Measurements from ENCODE around the gene GPS2.

The GPS2 gene

DNA sequence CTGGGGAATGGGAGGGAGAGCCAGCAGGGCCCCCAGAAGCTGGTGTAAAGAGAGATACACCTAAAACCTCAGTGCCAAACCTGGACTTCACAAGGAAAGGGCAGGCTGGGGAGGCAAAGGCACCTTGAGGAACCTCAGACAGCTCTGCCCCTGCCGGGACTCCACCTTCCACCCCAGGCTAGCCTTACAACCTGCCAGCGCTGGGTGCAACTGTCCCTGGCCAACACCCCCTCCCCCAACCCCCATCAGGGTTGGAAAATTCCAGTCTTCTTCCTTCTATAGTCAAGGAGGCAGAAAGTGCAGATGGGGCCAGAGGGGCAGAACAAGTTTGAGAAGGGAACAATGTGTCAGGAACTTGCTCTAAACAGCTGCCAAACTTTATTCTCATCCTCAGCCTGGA, 23.0 kb downstream of the GPS2 start:
- no peak for DNase-seq

DNA sequence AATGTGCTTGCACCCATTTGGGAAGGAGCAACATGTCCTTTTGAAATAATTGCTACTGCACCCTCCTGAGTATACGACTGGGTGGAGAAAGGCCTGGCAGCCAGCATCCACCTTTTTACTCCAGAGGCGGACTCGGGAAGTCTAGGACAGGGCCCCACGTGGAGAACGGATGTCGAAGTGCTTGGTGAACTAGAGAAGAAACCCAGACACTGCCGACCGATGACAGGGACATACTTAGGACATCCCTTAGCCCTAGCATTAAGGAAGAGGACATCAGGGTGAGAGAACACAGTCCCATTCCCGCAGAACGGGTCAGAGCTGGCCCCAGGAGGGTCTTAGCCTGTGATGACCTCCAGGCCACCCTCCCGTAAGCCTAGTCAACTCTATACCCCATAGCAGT, 24.5 kb downstream of the GPS2 start:
- DNase-seq: no peak

DNA sequence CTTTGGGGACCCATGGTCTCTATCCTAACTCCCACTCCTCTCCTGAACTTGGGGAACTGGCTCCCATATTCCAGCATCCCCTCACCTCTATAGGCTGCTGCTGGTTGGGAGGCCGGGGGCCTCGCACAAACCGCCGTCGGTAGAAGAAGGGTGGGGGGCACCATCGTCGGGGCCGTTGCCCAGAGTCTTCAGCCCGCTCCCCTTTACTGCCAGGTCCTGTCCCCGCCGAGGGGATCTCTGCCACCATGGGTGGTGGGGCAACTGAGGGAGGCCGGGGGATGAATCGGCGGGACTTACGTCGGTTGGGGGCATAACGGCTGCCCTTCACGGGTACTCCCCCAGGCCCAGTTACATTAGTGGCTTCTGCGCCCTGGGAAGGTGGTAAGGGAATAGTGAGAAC, 25.0 kb downstream of the GPS2 start:
- DNase-seq: no peak

DNA sequence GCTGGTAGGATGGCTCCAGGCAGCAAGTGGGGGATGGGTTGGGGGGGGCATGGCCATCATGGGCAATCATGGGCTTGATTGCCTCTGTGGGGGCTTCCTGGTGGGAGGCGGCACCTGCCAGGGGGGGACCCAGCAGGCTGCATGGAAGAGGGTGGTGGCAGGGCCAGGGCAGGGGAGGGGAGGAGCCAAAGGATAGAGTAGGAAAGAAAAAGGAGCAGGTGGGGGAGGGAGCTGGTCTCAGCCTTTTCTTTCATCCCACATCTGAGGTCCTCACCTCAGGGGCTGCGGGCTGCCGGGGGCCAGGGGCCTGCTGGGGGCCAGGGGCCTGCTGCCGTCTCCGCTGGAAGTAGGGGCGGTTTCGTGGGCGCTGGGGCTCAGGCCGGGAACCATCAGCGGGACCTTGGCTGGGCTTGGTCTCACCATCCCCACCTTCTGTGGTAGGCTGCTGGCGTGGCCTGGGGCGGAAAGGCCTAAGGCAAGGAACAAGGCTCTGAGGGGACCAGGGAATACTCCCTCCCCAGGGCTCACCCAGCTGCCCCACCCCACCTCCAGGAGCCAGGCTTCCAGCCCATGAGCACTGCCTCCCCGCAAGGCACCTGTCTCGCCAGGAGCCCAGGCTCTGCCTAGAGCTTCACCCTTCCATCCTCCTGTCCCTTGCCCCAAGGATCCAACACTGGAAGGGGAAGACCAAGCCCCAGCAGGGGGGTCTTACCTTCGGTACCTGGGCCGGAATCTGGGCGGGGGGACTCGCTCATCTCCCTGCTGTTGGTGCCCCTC, 25.7 kb downstream of the GPS2 start:
- no peak for DNase-seq

DNA sequence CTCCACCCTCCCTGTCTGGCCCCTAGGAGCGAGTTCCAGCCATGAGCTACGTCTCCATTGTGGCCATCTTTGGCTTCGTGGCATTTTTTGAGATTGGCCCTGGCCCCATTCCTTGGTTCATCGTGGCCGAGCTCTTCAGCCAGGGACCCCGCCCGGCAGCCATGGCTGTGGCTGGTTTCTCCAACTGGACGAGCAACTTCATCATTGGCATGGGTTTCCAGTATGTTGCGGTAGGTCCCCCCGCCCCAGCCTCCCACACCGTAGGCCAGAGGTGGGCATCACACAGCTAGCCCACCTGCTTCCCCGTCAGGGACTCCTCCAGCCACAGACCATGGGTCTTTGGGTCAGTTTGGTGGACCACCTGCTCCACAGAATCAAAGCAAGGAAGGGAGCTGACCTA, 29.5 kb downstream of the GPS2 start:
- DNase-seq: no peak

DNA sequence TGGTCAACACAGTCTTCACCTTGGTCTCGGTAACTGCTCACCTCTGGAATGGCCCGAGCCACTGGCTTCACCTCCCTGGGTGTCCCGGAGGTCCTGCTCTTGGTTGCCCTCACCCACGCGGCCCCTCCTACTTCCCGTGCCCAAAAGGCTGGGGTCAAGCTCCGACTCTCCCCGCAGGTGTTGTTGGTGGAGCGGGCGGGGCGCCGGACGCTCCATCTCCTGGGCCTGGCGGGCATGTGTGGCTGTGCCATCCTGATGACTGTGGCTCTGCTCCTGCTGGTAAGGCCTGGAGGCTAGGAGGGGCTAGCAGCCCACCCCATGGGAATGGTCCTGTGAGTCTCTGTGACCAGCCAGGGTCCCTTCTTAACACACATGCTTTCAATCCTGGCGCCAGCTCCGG, 30.2 kb downstream of the GPS2 start:
- no peak for DNase-seq

DNA sequence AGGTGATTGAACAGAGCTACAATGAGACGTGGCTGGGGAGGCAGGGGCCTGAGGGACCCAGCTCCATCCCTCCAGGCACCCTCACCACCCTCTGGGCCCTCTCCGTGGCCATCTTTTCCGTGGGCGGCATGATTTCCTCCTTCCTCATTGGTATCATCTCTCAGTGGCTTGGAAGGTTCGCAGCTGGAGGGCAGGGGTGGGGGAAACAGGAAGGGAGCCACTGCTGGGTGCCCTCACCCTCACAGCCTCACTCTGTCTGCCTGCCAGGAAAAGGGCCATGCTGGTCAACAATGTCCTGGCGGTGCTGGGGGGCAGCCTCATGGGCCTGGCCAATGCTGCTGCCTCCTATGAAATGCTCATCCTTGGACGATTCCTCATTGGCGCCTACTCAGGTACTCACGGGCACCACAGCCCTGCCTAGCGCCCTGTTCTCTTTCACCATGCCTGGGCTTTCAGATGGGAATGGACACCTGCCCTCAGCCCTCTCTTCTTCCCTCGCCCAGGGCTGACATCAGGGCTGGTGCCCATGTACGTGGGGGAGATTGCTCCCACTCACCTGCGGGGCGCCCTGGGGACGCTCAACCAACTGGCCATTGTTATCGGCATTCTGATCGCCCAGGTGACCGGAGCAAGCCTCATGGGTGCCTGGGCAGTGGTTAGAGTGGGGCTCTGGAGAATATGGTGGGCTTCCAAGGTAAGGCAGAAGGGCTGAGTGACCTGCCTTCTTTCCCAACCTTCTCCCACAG, 31.5 kb downstream of the GPS2 start:
- no peak for DNase-seq

DNA sequence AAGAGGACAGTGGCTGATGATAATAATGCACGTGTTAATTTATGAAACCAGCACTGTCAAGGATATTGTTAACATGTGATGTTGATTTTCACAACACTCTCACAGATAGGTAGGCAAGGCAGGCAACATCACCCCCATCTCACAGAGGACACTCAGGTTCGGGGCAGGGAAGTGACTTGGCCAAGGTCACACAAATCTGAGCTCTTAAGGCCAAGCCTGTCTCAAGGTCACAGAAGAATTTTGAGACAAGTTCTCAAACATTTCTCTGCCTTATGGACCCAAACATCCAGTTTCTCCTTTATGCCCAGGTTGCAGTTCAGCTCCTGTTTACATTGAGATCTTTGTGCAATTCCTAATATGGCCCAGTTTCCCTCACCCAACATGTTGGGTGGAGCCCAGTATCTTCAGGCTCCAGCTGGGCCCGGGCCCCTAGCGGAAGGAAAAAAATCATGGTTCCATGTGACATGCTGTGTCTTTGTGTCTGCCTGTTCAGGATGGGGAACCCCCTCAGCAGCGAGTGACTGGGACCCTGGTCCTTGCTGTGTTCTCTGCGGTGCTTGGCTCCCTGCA, 32.3 kb downstream of the GPS2 start:
- no peak for DNase-seq

DNA sequence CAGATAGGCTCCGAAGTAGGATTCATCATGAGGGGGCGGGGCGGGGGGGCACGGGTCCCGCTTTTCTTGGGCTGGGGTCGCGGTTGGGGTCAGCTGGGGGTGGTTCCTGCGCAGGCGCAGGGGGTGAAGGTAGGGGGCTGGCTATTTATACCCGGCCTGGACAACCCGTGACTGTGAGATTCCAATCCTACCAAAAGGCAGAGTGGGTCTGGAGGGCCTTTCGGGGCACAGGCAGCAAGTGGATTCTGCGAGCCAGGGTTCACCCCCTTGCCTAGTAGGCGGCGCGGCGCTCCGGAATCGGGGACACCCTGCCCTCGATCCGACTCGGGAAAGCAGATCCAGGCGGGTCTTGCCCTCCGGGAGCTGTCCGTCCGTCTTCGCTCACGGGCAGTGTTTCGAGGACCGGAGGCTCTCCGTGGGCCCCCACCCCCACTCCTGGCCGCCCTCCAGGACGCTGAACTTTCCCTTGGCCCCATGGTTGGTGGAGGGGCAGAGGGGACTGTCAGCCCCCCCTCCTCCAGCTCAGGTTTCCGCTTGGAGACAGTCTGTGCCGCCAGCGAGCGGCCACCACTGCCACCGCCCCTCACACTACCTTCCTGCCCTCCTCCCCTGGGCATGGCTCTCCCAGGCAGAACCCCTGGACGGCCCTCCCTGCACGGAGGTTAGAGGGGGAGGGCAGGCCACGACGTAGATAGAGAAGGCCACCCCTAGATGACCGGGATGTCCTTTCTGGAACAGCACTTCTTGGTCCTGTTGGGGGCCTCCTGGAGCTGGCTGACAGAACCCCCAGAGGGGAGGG, 33.0 kb downstream of the GPS2 start:
- DNase-seq: no peak

DNA sequence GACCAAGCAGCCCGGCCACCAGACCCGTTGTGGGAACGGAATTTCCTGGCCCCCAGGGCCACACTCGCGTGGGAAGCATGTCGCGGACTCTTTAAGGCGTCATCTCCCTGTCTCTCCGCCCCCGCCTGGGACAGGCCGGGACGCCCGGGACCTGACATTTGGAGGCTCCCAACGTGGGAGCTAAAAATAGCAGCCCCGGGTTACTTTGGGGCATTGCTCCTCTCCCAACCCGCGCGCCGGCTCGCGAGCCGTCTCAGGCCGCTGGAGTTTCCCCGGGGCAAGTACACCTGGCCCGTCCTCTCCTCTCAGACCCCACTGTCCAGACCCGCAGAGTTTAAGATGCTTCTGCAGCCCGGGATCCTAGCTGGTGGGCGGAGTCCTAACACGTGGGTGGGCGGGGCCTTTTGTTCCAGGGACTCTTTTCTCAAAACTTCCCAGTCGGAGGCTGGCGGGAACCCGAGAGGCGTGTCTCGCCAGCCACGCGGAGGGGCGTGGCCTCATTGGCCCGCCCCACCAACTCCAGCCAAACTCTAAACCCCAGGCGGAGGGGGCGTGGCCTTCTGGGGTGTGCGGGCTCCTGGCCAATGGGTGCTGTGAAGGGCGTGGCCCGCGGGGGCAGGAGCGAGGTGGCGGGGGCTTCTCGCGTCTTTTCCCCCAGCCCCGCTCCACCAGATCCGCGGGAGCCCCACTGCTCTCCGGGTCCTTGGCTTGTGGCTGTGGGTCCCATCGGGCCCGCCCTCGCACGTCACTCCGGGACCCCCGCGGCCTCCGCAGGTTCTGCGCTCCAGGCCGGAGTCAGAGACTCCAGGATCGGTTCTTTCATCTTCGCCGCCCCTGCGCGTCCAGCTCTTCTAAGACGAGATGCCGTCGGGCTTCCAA, 33.8 kb downstream of the GPS2 start, which contains the start of gene SLC2A4:
SLC2A4 (plus strand) TSS at position 645 of the 879 bp plus-strand sequence; CDS start at position 862, 217 bp downstream.
- peak; percentile 91 for DNase-seq

DNA sequence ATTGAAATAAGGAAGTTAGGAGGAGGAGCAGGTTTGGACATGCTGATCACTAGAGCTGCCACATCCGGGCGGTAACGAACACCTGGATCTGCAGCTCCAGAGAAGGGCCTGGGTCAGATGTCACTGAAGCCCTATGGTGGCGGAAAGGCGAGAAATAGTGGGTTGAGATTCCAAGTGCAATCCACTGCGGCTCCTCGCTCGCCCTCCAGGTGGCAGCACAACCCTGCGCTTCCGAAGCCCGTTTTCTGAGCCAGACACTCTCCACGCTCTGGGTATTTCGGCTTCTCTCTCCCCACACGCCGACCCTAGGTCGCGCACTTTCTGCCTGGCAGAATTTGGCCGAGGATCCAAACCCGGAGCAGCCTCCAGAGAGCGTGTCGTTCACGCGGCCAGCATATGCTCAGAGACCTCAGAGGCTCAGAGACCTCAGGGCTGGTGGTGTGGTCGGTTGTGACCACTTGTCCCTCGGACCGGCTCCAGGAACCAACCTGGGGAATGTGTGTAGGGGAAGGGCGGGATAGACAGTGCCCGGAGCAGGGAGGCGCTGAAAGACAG, 34.6 kb downstream of the GPS2 start:
- DNase-seq: peak; percentile 71

DNA sequence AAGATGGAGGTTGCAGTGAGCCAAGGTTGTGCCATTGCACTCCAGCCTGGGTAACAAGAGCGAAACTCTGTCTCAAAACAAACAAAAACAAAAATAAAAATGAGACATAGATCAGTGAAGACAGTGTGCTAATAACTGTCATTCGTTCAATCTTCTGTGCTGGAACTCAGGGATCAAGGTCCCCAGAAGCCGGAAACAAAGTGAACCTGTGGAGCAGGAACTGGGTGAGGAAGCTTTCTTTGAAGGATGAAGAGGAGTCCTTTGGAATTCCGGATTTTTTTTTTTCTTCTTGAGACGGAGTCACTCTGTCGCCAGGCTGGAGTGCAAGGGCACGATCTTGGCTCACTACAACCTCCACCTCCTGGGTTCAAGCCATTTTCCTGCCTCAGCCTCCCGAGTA, 35.7 kb downstream of the GPS2 start:
- DNase-seq: no peak

DNA sequence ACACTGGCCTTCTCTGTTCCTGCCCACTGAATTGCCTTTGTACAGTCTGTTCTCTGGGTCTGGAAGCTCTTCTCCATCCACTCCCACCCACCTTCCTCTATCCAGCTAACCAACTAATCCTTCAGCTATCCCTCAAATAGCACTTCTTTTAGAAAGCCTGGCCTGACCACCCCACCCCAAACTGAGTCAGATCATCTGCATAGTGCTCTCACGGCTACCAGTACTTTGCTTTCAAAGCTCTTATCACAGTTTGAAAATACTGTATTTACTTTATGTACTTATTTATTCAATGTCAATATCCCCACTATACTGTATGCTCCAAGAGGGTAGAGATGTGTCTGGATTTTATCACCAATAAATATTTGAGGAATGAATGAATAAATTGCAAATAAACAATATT, 48.4 kb downstream of the GPS2 start:
- no peak for DNase-seq

DNA sequence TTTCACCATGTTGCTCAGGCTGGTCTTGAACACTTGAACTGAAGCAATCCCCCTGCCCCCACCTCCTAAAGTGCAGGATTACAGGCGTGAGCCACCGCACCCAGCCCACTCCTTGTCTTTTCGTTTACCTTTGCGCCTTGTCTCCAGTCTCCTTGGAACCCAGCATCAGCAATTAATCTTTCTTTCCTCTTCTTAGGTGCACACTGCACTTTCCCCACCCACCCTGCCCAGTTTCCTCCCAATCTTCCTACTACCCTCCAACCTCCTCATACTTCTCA, 51.4 kb downstream of the GPS2 start:
- DNase-seq: no peak

DNA sequence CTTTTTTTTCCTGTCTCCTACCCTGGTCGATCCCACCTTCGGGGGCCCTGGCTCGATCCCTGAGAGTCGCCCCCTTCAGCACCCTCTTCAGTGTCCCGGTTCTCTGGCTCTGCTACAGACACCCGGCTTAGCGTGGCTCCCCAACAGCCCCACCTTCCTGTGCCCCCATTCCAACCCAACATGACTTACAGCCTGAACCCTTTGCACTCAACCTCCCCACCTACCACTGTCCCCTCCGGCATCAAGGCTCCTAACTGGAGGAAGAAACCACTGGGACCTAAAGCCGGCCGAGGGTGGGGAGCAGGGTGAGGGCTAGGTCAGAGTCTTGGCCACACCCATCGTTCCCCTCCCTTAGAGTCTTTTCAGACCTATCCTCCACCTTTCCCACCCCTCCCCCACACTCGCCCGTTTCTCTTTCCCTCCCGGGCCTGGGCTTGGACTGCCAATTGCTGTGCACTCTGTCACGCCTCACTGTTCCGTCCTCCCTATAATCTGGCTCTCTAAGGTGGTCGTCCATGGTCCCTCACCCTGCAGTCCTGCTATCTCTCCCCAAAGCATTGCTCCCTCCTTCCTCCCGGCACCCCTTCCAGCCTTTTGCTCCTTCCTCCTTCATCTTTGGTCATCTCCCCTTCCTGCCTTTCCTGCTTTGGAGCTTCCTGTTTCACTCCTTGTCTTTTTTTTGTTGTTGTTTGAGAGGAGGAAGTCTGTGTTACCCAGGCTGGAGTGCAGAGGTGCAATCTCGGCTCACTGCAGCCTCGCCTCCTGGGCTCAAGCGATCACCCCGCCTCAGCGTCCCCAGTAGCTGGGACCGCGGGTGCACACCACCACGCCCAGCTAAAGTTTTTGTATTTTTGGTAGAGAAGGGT, 52.0 kb downstream of the GPS2 start:
- DNase-seq: no peak
